RWPE1 (cell line): Measurements from ENCODE around the gene GABRG3.

Source experiments
- CTCF ChIA-PET: fragments of 350-600 bp; sonication (Branson Sonifier 250); formaldehyde crosslinking; extraction: SDS; loops from one replicate; lab custom pipeline; 2021; lab: Yijun Ruan, JAX
- POLR2A ChIA-PET: fragments of 400-600 bp; formaldehyde crosslinking; extraction: SDS; loops from one replicate; lab custom pipeline; 2020; ENCODE audit warnings: antibody characterized with exemption; ENCODE audit not compliant: low non-redundant PET; lab: Yijun Ruan, JAX
- DNase-seq: peaks from one replicate; pipeline ENCODE4 v3.0.0; 2012; ENCODE audit warnings: low spot score
- H3K27ac ChIP-seq: fragments of 450-650 bp; 2 replicates; pipeline ENCODE4 v1.5.1; 2017
- TF ChIP-seq, protein P1 (sequence below): fragments of 450-650 bp; conservative IDR thresholded peaks from 2 replicates; pipeline ENCODE4 v1.5.1; 2017; ENCODE audit warnings: low read depth, mild to moderate bottlenecking

The GABRG3 gene

DNA sequence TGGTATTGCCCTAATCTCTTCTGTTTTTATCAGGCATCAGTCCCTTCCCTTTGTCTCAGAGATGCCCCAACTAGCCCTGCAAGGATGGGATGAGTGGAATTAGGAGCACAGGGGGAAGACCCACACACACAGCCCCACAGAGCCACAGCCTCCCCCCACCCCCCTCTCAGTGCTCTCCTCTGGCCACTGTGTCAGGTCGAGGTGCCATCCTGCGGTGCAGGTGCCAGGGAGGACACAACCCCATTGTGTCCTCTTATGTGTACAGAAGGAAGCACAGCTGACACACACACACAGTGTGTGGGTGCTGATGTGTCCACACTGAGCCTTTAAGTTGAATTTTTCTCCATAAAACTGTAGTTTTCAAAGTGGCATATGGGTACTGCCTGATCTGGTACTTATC lies 593.7 kb downstream of the GABRG3 start:
- TF ChIP-seq, protein P1, sequence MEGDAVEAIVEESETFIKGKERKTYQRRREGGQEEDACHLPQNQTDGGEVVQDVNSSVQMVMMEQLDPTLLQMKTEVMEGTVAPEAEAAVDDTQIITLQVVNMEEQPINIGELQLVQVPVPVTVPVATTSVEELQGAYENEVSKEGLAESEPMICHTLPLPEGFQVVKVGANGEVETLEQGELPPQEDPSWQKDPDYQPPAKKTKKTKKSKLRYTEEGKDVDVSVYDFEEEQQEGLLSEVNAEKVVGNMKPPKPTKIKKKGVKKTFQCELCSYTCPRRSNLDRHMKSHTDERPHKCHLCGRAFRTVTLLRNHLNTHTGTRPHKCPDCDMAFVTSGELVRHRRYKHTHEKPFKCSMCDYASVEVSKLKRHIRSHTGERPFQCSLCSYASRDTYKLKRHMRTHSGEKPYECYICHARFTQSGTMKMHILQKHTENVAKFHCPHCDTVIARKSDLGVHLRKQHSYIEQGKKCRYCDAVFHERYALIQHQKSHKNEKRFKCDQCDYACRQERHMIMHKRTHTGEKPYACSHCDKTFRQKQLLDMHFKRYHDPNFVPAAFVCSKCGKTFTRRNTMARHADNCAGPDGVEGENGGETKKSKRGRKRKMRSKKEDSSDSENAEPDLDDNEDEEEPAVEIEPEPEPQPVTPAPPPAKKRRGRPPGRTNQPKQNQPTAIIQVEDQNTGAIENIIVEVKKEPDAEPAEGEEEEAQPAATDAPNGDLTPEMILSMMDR = no peak
- no peak for DNase-seq
- POLR2A ChIA-PET = no interaction called here
- CTCF ChIA-PET = no interaction called here
- H3K27ac ChIP-seq = no peak overlapping the region

DNA sequence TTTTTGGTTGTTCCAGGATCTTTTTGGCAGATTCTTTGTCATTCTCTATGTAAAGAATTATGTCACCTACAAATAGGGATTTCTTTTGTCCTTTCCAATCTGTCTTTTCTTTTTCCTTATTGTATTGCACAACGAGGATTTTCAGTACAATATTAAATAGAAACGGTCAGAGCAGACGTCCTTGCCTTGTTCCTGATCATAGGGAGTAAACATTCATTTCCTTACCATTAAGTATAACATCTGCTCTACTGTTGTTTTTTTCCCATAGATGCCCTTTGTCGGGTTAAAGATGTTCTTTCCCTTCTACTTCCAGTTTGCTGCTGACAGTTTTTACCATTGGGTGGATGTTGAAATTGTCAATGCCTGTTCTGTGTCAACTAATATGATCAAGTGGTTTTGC lies 599.8 kb downstream of the GABRG3 start:
- ChIA-PET POLR2A (no interaction called here), CTCF (no interaction called here)
- no peak overlapping the region for H3K27ac ChIP-seq
- TF ChIP-seq, protein P1 = no peak
- DNase-seq = no peak

DNA sequence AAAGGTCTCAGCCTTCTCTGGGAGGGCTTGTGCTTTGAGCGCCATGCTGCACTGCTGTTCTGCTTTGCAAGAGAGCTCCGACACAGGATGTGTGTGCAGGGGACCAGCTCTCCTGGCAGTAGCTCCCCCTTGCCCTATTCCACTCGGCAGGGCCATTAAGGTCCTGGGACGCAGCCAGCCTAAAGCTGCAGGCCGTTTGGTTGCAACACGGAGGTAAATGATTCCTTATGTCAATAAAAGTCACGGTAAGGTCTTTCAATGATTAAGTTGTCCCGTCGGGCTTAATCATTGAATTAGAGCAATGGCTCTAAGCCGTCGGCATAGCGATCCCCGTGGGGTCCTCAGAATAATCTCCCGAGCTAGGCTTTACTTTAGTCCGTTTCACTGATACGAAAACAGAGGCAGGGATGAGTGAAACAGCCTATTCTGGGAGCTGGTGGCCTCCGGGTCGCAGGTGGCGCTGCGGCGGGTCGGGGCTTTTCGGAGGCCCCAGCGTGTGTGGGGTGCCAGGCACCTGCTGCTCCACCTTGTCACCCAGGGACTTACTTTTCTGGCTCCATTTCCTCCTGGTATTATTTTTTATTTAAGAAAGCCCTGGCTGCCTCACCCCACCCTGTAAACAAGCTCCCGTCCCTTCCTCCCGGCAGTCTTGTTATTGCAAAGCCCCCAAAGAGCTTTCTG lies 603.0 kb downstream of the GABRG3 start:
- H3K27ac ChIP-seq = no peak overlapping the region
- no peak for DNase-seq
- POLR2A ChIA-PET = no interaction called here
- CTCF ChIA-PET = interaction anchor here (0.6 kb wide), 1 partner anchor 436 kb away, joined by 3 read pairs; no protein-coding TSS in a partner anchor
- TF ChIP-seq, protein P1 = no peak

DNA sequence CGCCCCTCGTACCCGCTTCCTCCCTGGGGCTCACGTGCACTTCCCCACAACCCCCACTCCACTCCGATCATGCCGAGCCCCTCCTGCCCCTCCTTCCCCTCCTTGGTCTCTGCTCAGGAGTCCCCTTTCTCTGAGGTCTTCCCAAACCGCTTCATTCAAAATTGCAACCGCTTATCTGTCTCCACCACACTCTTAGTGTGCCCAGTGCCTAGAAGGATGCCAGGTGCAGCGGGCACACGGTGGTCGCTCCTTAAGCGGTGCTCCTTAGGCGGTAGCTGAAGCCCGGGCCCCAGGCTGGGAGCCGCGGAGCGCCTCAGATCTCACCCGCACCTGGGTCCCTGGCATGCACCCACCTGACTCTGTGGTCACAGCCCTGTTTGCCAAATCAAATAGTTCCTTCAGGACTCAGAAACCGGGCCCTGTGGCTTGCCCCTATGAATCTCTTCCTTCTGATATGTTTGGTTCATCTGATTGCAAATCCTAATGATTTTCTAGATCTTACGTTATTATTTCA lies 603.6 kb downstream of the GABRG3 start:
- TF ChIP-seq, protein P1 = no peak
- H3K27ac ChIP-seq = no peak overlapping the region
- POLR2A ChIA-PET = no interaction called here
- DNase-seq = no peak
- CTCF ChIA-PET = no interaction called here

DNA sequence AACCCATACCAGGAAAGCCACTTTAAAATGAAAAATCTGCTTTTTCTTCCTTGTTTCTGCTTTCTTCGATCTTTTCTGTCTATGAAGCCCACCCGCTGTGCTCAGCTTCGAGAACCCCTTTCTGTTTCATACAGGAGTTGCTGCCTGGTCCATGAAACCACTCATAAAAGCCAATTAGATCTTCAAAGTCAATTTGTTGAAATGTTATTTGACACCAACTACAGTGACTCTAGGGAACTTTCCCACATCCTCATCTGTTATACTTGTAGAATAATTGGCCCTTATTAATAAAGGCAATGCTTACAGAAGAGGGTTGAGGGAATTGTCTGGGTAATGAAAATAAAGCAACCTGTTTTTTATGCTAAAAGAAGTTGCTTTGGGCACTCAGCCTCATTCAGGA lies 604.5 kb downstream of the GABRG3 start:
- POLR2A ChIA-PET = no interaction called here
- CTCF ChIA-PET = no interaction called here

DNA sequence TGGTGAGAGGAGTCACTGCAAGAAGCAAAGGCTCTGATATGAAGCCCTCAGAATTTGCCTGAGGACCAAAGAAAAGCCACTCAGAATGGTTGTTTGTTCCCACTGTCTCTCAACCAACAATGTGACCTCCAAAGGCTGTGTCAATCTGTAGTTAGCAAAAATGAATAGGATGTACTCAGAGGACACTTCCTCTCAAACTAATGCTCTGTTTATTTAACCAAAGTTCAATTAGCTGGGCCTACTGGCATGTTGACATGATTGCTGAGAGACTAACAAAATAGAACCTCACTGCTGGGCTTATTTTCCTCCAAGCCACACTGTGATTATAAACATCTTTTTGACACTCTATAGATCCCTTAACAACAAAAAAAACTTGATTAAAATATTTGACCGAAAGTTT lies 605.6 kb downstream of the GABRG3 start:
- CTCF ChIA-PET = no interaction called here
- DNase-seq = no peak
- TF ChIP-seq, protein P1 = no peak
- POLR2A ChIA-PET = no interaction called here
- H3K27ac ChIP-seq = no peak overlapping the region

More for the DNA sequence above, 604.5 kb downstream of the GABRG3 start:
- DNase-seq = no peak
- TF ChIP-seq, protein P1 = no peak
- H3K27ac ChIP-seq = no peak overlapping the region
